Liver (tissue), 9 donors: Measurements from ENCODE around the gene ACSL4. TPM values are rescaled to one million over a fixed set of nuclear protein-coding genes. Genes with fewer than 3 reads are reported as not detected.
"Not testable (repeated sequence)": the region's sequence is repeated elsewhere in the genome, so short reads cannot be mapped to it uniquely, and the experiment has no call there.

Experiments used
- DNase-seq: peaks from one replicate; pipeline ENCODE4 v3.0.0-alpha.2; 2017; ENCODE audit warnings: low spot score
- H3K27ac ChIP-seq, 2 donors: one replicate each; pipeline ENCODE4 v1.7.0; 2013; ENCODE audit warnings: inconsistent platforms in 2 of 2, low read length in 2 of 2, control low read depth in 1 of 2, low read depth in 1 of 2, mild to moderate bottlenecking in 1 of 2
- H3K27me3 ChIP-seq, 4 donors: one replicate each; pipeline versions ENCODE4 v1.6.1 to v1.7.0; 2013; ENCODE audit warnings: low read length in 3 of 4, inconsistent platforms in 1 of 4, mild to moderate bottlenecking in 1 of 4, moderate library complexity in 1 of 4; ENCODE audit not compliant: control insufficient read depth in 4 of 4, insufficient read depth in 4 of 4
- H3K36me3 ChIP-seq, 4 donors: one replicate each; pipeline versions ENCODE4 v1.6.1 to v1.7.0; 2013; ENCODE audit warnings: low read length in 3 of 4, mild to moderate bottlenecking in 3 of 4, low read depth in 1 of 4, moderate library complexity in 1 of 4; ENCODE audit not compliant: control insufficient read depth in 4 of 4, insufficient read depth in 3 of 4
- H3K4me1 ChIP-seq, 4 donors: one replicate each; pipeline versions ENCODE4 v1.6.1 to v1.7.0; 2013; ENCODE audit warnings: low read length in 3 of 4, mild to moderate bottlenecking in 3 of 4, moderate library complexity in 1 of 4; ENCODE audit not compliant: control insufficient read depth in 4 of 4, insufficient read depth in 4 of 4
- H3K4me3 ChIP-seq, 3 donors: one replicate each; pipeline versions ENCODE4 v1.6.1 to v1.7.0; 2013; ENCODE audit warnings: low read length in 3 of 3, control low read depth in 1 of 3, low read depth in 1 of 3, mild to moderate bottlenecking in 1 of 3
- H3K9ac ChIP-seq, 2 donors: one replicate each; pipeline ENCODE4 v1.7.0; 2013; ENCODE audit warnings: low read length in 2 of 2, mild to moderate bottlenecking in 2 of 2, moderate library complexity in 2 of 2, control low read depth in 1 of 2, low read depth in 1 of 2
- H3K9me3 ChIP-seq, 4 donors: one replicate each; pipeline versions ENCODE4 v1.6.1 to v1.7.0; 2013; ENCODE audit warnings: low read length in 3 of 4; ENCODE audit not compliant: control insufficient read depth in 4 of 4
- ATF3 ChIP-seq: IDR thresholded peaks from 2 replicates; pipeline ENCODE4 v1.6.1; 2016; ENCODE audit warnings: antibody characterized with exemption
- CTCF ChIP-seq: fragments of 150-350 bp; IDR thresholded peaks from 2 replicates; pipeline ENCODE4 v1.5.1; 2017; ENCODE audit warnings: improper control_type of control experiment, low read depth, low read length; ENCODE audit not compliant: missing input control
- EGR1 ChIP-seq, 2 donors: IDR thresholded peaks; 2 replicates each; pipeline ENCODE4 v1.6.1; 2016 to 2018; ENCODE audit warnings: antibody characterized with exemption in 2 of 2, low read depth in 2 of 2
- FOXA1 ChIP-seq: IDR thresholded peaks from 2 replicates; pipeline ENCODE4 v1.6.1; 2016; ENCODE audit warnings: antibody characterized with exemption
- FOXA2 ChIP-seq: IDR thresholded peaks from 2 replicates; pipeline ENCODE4 v1.6.1; 2016; ENCODE audit warnings: antibody characterized with exemption
- GABPA ChIP-seq, 2 donors: IDR thresholded peaks in 1 of 2; conservative IDR thresholded peaks in 1 of 2; 2 replicates each; pipeline ENCODE4 v1.6.1; 2016; ENCODE audit warnings: antibody characterized with exemption in 2 of 2, mild to moderate bottlenecking in 1 of 2, moderate library complexity in 1 of 2
- HNF4A ChIP-seq, 2 donors: conservative IDR thresholded peaks; 2 replicates each; pipeline ENCODE4 v1.6.1; 2016; ENCODE audit warnings: antibody characterized with exemption in 2 of 2, mild to moderate bottlenecking in 2 of 2
- HNF4G ChIP-seq: IDR thresholded peaks from 2 replicates; pipeline ENCODE4 v1.6.1; 2016; ENCODE audit warnings: antibody characterized with exemption
- JUND ChIP-seq, 2 donors: IDR thresholded peaks; 2 replicates each; pipeline ENCODE4 v1.6.1; 2016; ENCODE audit warnings: antibody characterized with exemption in 2 of 2
- NR2F2 ChIP-seq: IDR thresholded peaks from 2 replicates; pipeline ENCODE4 v1.6.1; 2016; ENCODE audit warnings: antibody characterized with exemption
- RAD21 ChIP-seq, 2 donors: IDR thresholded peaks; 2 replicates each; pipeline ENCODE4 v1.6.1; 2016; ENCODE audit warnings: antibody characterized with exemption in 2 of 2, mild to moderate bottlenecking in 2 of 2
- REST ChIP-seq: IDR thresholded peaks from 2 replicates; pipeline ENCODE4 v1.6.1; 2016; ENCODE audit warnings: antibody characterized with exemption, mild to moderate bottlenecking
- RXRA ChIP-seq, 2 donors: IDR thresholded peaks; 2 replicates each; pipeline ENCODE4 v1.6.1; 2017 to 2018; ENCODE audit warnings: antibody characterized with exemption in 2 of 2, mild to moderate bottlenecking in 1 of 2
- SP1 ChIP-seq: IDR thresholded peaks from 2 replicates; pipeline ENCODE4 v1.6.1; 2018; ENCODE audit warnings: antibody characterized with exemption, mild to moderate bottlenecking
- TAF1 ChIP-seq: conservative IDR thresholded peaks from 2 replicates; pipeline ENCODE4 v1.6.1; 2016; ENCODE audit warnings: antibody characterized with exemption, mild to moderate bottlenecking
- YY1 ChIP-seq: IDR thresholded peaks from 2 replicates; pipeline ENCODE4 v1.6.1; 2016; ENCODE audit warnings: antibody characterized with exemption, mild to moderate bottlenecking
- ZBTB33 ChIP-seq: IDR thresholded peaks from 2 replicates; pipeline ENCODE4 v1.6.1; 2016; ENCODE audit warnings: antibody characterized with exemption
- WGBS: extraction: QIAGEN DNeasy Blood & Tissue Kit; methylation state at CpG from one replicate; pipeline ENCODE4 v1.1.7; 2013; 5-methylcytosine and 5-hydroxymethylcytosine counted together
- polyA plus RNA-seq, 2 donors: library from polyadenylated mRNA; stranded (reverse) in 1 of 2; unstranded in 1 of 2; fragments of 200-250 nt in 1 of 2; fragments of >200 nt in 1 of 2; fragmentation: Nextera tagmentation in 1 of 2; extraction: Ambion mirVana in 1 of 2; gene quantifications; one replicate each; pipeline versions ENCODE4 v1.2.1 to v1.2.3, GENCODE V29; 2013 to 2015
- total RNA-seq, 2 donors: library from RNA; depleted of rRNA; stranded (reverse); fragments of >200 nt; gene quantifications; one replicate each; pipeline ENCODE4 v1.2.3, GENCODE V29; 2014
- donor health status: healthy.
- donor health status: healthy.
- donor health status: healthy.
- donor health status: healthy.
- donor health status: healthy.

The ACSL4 gene
- total and polyA plus RNA-seq, 4 donors: 5.3 to 928 (median 20.0) TPM

- no peak for DNase-seq
- no peak overlapping the region for H3K9ac ChIP-seq
- H3K36me3 ChIP-seq: peaks cover 0 to 2% (median 0%) of the 10 kb centered on the region in 4 donors
- no peaks in the 10 kb centered on the region for H3K27me3 ChIP-seq
- no peaks in the 10 kb centered on the region for H3K9me3 ChIP-seq
- TF ChIP-seq RXRA (IDR thresholded peaks at IDR 0.05): no peak
- no peak for TF ChIP-seq GABPA (IDR thresholded peaks at IDR 0.05 in 1 of 2, conservative IDR thresholded peaks at IDR 0.05 in 1 of 2)
- no peak for TF ChIP-seq NR2F2
- no peak overlapping the region for H3K27ac ChIP-seq
- H3K4me1 ChIP-seq: no peaks in the 10 kb centered on the region
- H3K4me3 ChIP-seq: no peak overlapping the region
Observed at GRCh38 chrX:109672239-109672638, 60.8 kb downstream of the ACSL4 start.

- not testable (repeated sequence) for H3K36me3 ChIP-seq, H3K27me3 ChIP-seq, H3K9ac ChIP-seq, H3K4me3 ChIP-seq, H3K27ac ChIP-seq, DNase-seq, H3K4me1 ChIP-seq, H3K9me3 ChIP-seq
- 98% methylated on average over 29 of the region's 29 CpGs for WGBS
Observed at GRCh38 chrX:109671170-109671569, 61.9 kb downstream of the ACSL4 start.

GRCh38 chrX:109667986-109668385, 65.1 kb downstream of the ACSL4 start:
- TF ChIP-seq FOXA2 (no peak), ZBTB33 (no peak), FOXA1 (no peak), JUND (IDR thresholded peaks at IDR 0.05) (no peak), GABPA (IDR thresholded peaks at IDR 0.05 in 1 of 2, conservative IDR thresholded peaks at IDR 0.05 in 1 of 2) (no peak), SP1 (no peak), EGR1 (IDR thresholded peaks at IDR 0.05; ENCODE audit: low read depth in 2 of 2) (no peak), CTCF (no peak), RXRA (IDR thresholded peaks at IDR 0.05) (no peak), HNF4G (no peak), ATF3 (no peak), RAD21 (IDR thresholded peaks at IDR 0.05) (no peak), YY1 (no peak), TAF1 (no peak), NR2F2 (no peak), HNF4A (conservative IDR thresholded peaks at IDR 0.05) (no peak), REST (no peak)
- DNase-seq: no peak
- H3K9ac ChIP-seq: no peak overlapping the region
- H3K4me1 ChIP-seq: no peaks in the 10 kb centered on the region
- no peak overlapping the region for H3K27ac ChIP-seq
- peaks cover 0 to 2% (median under 1%) of the 10 kb centered on the region in 4 donors for H3K36me3 ChIP-seq
- no peak overlapping the region for H3K4me3 ChIP-seq
- no peaks in the 10 kb centered on the region for H3K27me3 ChIP-seq
- H3K9me3 ChIP-seq: no peaks in the 10 kb centered on the region
- 95% methylated on average over 5 of the region's 5 CpGs for WGBS
